ENCODE results near the gene KCP.

DNA sequence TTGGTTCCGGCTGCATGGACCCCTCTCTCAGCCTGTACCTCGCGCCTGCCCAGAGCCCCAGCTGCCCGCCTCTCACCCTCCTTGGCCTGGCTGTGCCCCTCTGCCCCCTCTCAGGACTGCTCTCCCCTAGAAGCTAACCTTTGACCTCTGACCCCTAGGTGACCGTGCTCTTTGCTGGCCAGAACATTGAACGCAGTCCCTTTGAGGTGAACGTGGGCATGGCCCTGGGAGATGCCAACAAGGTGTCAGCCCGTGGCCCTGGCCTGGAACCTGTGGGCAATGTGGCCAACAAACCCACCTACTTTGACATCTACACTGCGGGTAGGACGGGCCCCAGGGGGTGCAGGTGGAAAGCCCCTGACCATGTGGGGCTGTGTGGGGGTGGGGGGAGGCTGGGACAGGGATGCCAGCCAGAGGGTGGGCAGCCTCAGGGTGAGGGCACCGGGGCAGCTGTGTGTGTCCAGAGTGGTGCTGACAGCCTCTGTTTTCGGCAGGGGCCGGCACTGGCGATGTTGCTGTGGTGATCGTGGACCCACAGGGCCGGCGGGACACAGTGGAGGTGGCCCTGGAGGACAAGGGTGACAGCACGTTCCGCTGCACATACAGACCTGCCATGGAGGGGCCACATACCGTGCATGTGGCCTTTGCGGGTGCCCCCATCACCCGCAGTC is 72.3 kb downstream of the KCP start:
- TF ChIP-seq GATA2 (IDR thresholded peaks at IDR 0.05; ENCODE audit: low read depth, low read length): no peak
- TF ChIP-seq GATA3 (IDR thresholded peaks at IDR 0.05; ENCODE audit: low read depth, low read length): no peak
